Measurements from ENCODE around the gene YWHAH.

GRCh38 chr22:31956360-31956759 is 12.0 kb downstream of the YWHAH start:
- TF ChIP-seq MYNN (IDR thresholded peaks at IDR 0.05) = no peak
- no peak for TF ChIP-seq MYNN (CRISPR knock-in tag; IDR thresholded peaks at IDR 0.05)
- TF ChIP-seq BRF2 (IDR thresholded peaks at IDR 0.05; ENCODE audit: borderline replicate concordance, insufficient read depth, insufficient read length) = no peak
- no peak for TF ChIP-seq MXI1 (IDR thresholded peaks at IDR 0.05; ENCODE audit: low read depth, low read length)
- TF ChIP-seq SRSF7 (optimal IDR thresholded peaks at IDR 0.05; ENCODE audit: low read depth, low read length) = no peak
- TF ChIP-seq ZHX1 (conservative IDR thresholded peaks at IDR 0.05; ENCODE audit: low read length) = no peak
- TF ChIP-seq EP300 (IDR thresholded peaks at IDR 0.05; ENCODE audit: low read length) = no peak
- TF ChIP-seq ZBTB7A (IDR thresholded peaks at IDR 0.05; ENCODE audit: borderline replicate concordance, control insufficient read depth, low read depth, low read length) = no peak
- TF ChIP-seq SRF (CRISPR knock-in tag; IDR thresholded peaks at IDR 0.05) = no peak
- no peak for TF ChIP-seq ZNF785 (CRISPR knock-in tag; IDR thresholded peaks at IDR 0.05)
- TF ChIP-seq PREB (CRISPR knock-in tag; IDR thresholded peaks at IDR 0.05) = no peak
- TF ChIP-seq CEBPB (tag; IDR thresholded peaks at IDR 0.05) = no peak
- no peak for TF ChIP-seq CTCF (IDR thresholded peaks at IDR 0.05 in 2 of 3, conservative IDR thresholded peaks at IDR 0.05 in 1 of 3; ENCODE audit: insufficient read depth in 2 of 3, low read depth in 1 of 3, low read length in 3 of 3)
- TF ChIP-seq CREB3 (tag; conservative IDR thresholded peaks at IDR 0.05; ENCODE audit: low read depth) = no peak
